Transverse colon (tissue), 4 donors: ENCODE data around the gene FANCI. TPM values are rescaled to one million over a fixed set of nuclear protein-coding genes. Genes with fewer than 3 reads are reported as not detected.

Experiments used
- DNase-seq: peaks from one replicate; pipeline ENCODE4 v3.0.0-alpha.2; 2019
- H3K27ac ChIP-seq, 4 donors: fragments of 200-600 bp; sonication (generic); 2 replicates each; pipeline ENCODE4 v1.5.1; 2016 to 2018; ENCODE audit warnings: inconsistent platforms in 4 of 4
- H3K27me3 ChIP-seq: fragments of 200-600 bp; sonication (generic); 2 replicates; pipeline ENCODE4 v1.5.1; 2017; ENCODE audit warnings: inconsistent platforms
- H3K36me3 ChIP-seq, 4 donors: fragments of 200-600 bp; sonication (generic); 2 replicates each; pipeline ENCODE4 v1.5.1; 2017 to 2019; ENCODE audit warnings: inconsistent platforms in 4 of 4
- H3K4me1 ChIP-seq, 4 donors: fragments of 200-600 bp; sonication (generic); 2 replicates each; pipeline ENCODE4 v1.5.1; 2017 to 2020; ENCODE audit warnings: inconsistent platforms in 4 of 4
- H3K4me3 ChIP-seq, 4 donors: fragments of 200-600 bp; sonication (generic); 1 replicate in 1 of 4; 2 replicates in 3 of 4; pipeline versions ENCODE4 v1.5.1 to v1.6.1; 2017 to 2019; ENCODE audit warnings: inconsistent platforms in 4 of 4
- H3K9me3 ChIP-seq, 2 donors: fragments of 200-600 bp; sonication (generic); 2 replicates each; pipeline ENCODE4 v1.5.1; 2017 to 2019; ENCODE audit warnings: inconsistent platforms in 2 of 2
- CTCF ChIP-seq, 5 experiments: fragments of 200-600 bp in 3 of 5; fragments of 450-650 bp in 2 of 5; sonication (generic) in 3 of 5; IDR thresholded peaks; 1 replicate in 2 of 5; 2 replicates in 3 of 5; pipeline ENCODE4 v1.5.1; 2016 to 2017; ENCODE audit warnings: antibody characterized with exemption in 5 of 5, inconsistent platforms in 3 of 5, mild to moderate bottlenecking in 2 of 5, moderate library complexity in 1 of 5
- EP300 ChIP-seq: sonication (generic); formaldehyde crosslinking; IDR thresholded peaks from one replicate; pipeline ENCODE4 v1.6.1; 2017; ENCODE audit warnings: antibody characterized with exemption, low read depth
- POLR2A ChIP-seq: fragments of 450-650 bp; IDR thresholded peaks from one replicate; pipeline ENCODE4 v1.6.1; 2016; ENCODE audit warnings: antibody characterized with exemption, mild to moderate bottlenecking, moderate library complexity
- POLR2AphosphoS5 ChIP-seq, 3 donors: sonication (generic); formaldehyde crosslinking; IDR thresholded peaks; one replicate each; pipeline ENCODE4 v1.6.1; 2016; ENCODE audit warnings: antibody characterized with exemption in 3 of 3
- WGBS, 2 donors: methylation state at CpG; one replicate each; pipeline ENCODE4 v1.1.5; 2018; ENCODE audit warnings: low coverage in 1 of 2; 5-methylcytosine and 5-hydroxymethylcytosine counted together
- in situ Hi-C, 4 donors: fragments of 200-750 bp; cut with MboI; loops; one replicate each; pipeline versions ENCODE4 v1.15.0 to v1.15.1; 2017; ENCODE audit warnings: low sequenced_read_pairs in 3 of 4, low pct_ligation_motif_present in 1 of 4, low pct_unique_long_range_greater_than_20kb in 1 of 4
- intact Hi-C: fragments of 100-400 bp; cut with DNase I; formaldehyde crosslinking; loops from one replicate; pipeline ENCODE4 v1.15.1; 2023; ENCODE audit warnings: low total_unique reads
- total RNA-seq, 4 donors: library from RNA; depleted of rRNA; stranded (reverse); fragments of >200 nt; gene quantifications; one replicate each; pipeline ENCODE4 v1.1.0, GENCODE V29; 2016

Gene FANCI
- total RNA-seq, 4 donors from 2014 or later = 3.7 to 10.3 (median 4.5) TPM

- WGBS, 2 donors = 91 to 94% methylated on average over 2 of the region's 2 CpGs
- intact Hi-C loops = no loop called here
- TF ChIP-seq CTCF (IDR thresholded peaks at IDR 0.05) (no peak), EP300 (no peak), POLR2AphosphoS5 (IDR thresholded peaks at IDR 0.05) (no peak), POLR2A (no peak)
- no peak overlapping the region for H3K4me3 ChIP-seq
- H3K4me1 ChIP-seq = no peaks in the 10 kb centered on the region
- in situ Hi-C loops = no loop called here
- no peak for DNase-seq
- H3K27me3 ChIP-seq = no peaks in the 10 kb centered on the region
- H3K27ac ChIP-seq = no peak overlapping the region
- no peaks in the 10 kb centered on the region for H3K9me3 ChIP-seq
- peaks cover 0 to 6% (median 0%) of the 10 kb centered on the region in 4 donors for H3K36me3 ChIP-seq
Observed at GRCh38 chr15:89293012-89293411, 49.2 kb downstream of the FANCI start.

GRCh38 chr15:89299896-89300295 lies 56.1 kb downstream of the FANCI start:
- no peak for DNase-seq
- no peaks in the 10 kb centered on the region for H3K9me3 ChIP-seq
- TF ChIP-seq POLR2AphosphoS5 (IDR thresholded peaks at IDR 0.05) (no peak), POLR2A (no peak), CTCF (IDR thresholded peaks at IDR 0.05) (peak in 1 of 5 experiments; percentile 17)
- H3K27ac ChIP-seq = no peak overlapping the region
- H3K27me3 ChIP-seq = no peaks in the 10 kb centered on the region
- in situ Hi-C loops = no loop called here
- H3K36me3 ChIP-seq = peaks cover 0 to 4% (median 0%) of the 10 kb centered on the region in 4 donors
- H3K4me3 ChIP-seq = no peak overlapping the region
- no peaks in the 10 kb centered on the region for H3K4me1 ChIP-seq
- intact Hi-C loops = loop anchor here (5.0 kb wide), 1 partner anchor 513 kb away; no protein-coding TSS in a partner anchor

GRCh38 chr15:89301304-89302089 lies 57.7 kb downstream of the FANCI start:
- in situ Hi-C loops = no loop called here
- Histone ChIP-seq H3K4me1 (no peaks in the 10 kb centered on the region), H3K4me3 (no peak overlapping the region), H3K27ac (no peak overlapping the region), H3K27me3 (no peaks in the 10 kb centered on the region), H3K36me3 (peaks cover 0 to 4% (median 0%) of the 10 kb centered on the region in 4 donors), H3K9me3 (no peaks in the 10 kb centered on the region)
- intact Hi-C loops = no loop called here
- DNase-seq = no peak
- TF ChIP-seq POLR2AphosphoS5 (IDR thresholded peaks at IDR 0.05) = no peak
- TF ChIP-seq CTCF (IDR thresholded peaks at IDR 0.05) = no peak
- TF ChIP-seq EP300 = no peak
- TF ChIP-seq POLR2A = no peak
- WGBS, 2 donors = 84 to 85% methylated on average over 4 to 5 of the region's 5 CpGs

GRCh38 chr15:89303986-89304385 lies 60.2 kb downstream of the FANCI start:
- no peak for DNase-seq
- Histone ChIP-seq H3K4me3 (no peak overlapping the region), H3K27ac (no peak overlapping the region), H3K4me1 (no peaks in the 10 kb centered on the region), H3K27me3 (no peaks in the 10 kb centered on the region), H3K36me3 (peaks cover 0 to 4% (median 0%) of the 10 kb centered on the region in 4 donors), H3K9me3 (no peaks in the 10 kb centered on the region)
- 91 to 100% methylated on average over 1 to 2 of the region's 2 CpGs for WGBS, 2 donors
- in situ Hi-C loops (no loop called here), intact Hi-C loops (no loop called here)
- TF ChIP-seq POLR2AphosphoS5 (IDR thresholded peaks at IDR 0.05) (no peak), CTCF (IDR thresholded peaks at IDR 0.05) (no peak), EP300 (no peak), POLR2A (no peak)
